Measurements from ENCODE around the gene RPH3AL.
A peak's percentile ranks its signal among the peaks of the same experiment; 100 is the strongest.

Gene RPH3AL, protein sequence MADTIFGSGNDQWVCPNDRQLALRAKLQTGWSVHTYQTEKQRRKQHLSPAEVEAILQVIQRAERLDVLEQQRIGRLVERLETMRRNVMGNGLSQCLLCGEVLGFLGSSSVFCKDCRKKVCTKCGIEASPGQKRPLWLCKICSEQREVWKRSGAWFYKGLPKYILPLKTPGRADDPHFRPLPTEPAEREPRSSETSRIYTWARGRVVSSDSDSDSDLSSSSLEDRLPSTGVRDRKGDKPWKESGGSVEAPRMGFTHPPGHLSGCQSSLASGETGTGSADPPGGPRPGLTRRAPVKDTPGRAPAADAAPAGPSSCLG

DNA sequence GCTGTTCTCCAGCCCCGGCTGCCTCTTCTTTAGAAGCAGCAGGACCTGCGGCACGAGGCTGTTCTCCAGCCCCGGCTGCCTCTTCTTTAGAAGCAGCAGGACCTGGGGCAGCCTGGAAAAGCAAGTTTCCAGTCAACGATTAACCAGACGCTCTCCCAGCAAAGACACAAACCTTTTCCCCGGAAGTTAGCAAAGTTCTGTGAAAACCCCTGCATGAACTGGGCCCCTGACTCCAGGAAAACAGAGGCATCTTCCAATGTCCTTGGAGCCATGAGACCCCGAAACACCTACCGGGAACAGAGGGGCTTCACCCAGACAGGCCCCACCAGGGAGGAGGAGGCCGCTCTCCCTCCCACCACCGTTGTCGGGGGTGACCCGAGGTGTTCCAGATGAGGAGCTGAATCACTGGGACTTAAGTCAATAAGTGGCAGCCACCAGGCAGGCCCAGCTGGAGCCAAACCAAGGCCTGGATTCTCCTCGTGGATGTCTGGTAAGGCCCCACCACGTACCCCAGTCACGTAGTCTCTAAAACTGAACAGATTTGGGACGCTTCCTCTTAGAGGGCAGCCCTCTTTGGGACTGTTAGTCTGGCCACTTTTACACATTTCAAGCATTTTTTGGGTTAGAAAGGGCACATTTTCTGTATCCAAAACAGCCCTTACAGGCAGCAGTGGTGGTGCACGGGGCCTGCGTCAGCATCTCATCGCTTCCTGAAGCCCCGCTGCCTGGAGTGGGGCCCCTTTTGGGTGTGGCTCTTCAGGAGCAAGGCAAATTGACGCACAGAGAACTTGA is at the start of gene RPH3AL:
TSS of gene RPH3AL (minus strand) at position 387 of the 792 bp plus-strand sequence. CDS start 25,264 bp downstream, outside the sequence.
- DNase-seq (ENCODE audit: low spot score): no peak

DNA sequence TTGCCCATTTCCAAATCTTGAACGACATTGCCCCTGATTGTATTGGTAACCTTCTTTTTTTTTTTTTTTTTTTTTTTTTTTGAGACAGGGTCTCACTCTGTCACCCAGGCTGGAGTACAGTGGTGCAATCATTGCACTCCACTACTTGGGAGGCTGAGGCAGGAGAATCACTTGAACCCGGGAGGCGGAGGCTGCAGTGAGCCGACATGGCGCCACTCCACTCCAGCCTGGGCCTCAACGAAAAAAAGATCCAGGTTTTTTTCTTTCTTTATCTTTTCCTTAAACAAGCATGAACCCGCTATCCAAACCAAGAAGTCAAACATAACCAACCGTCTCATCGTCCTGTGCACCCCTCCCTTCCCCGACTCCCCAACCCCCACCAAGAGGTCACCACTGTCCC is 47.6 kb upstream of the RPH3AL start:
- DNase-seq (ENCODE audit: low spot score): no peak

DNA sequence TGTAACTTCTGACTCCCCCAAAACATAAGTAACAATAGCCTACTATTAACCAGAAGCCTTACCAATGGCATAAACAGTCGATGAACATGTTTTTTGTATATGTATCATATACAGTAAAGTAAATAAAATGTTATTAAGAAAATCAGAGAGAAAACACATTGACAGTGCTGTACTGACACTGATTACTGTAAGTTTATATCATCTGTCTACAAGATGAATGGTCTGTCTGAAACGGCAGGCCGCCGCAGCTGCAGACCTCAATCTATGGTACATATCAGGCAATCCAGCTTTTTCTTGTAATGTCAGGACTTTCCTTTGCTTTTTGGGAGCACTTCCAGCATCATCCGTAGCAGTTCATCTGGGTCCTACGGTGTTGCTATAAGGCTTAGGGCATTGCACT is 44.2 kb upstream of the RPH3AL start:
- DNase-seq (ENCODE audit: low spot score): no peak

DNA sequence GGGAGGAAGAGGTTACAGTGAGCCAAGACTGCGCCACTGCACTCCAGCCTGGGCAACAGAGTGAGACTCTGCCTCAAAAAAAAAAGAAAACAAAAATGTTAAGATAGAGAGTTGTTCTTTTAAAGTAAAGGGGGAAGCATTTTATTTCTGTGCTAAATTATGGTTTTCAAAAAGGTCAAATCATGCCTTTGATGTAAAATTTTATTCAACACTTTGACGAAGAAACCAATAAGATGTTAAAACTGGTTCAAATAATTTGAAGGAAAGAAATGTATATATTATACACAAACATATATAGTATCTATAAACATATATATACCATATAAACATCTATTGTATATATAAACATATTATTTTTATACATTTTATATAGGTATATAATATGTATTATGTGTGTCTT is 43.4 kb upstream of the RPH3AL start:
- DNase-seq (ENCODE audit: low spot score): no peak

DNA sequence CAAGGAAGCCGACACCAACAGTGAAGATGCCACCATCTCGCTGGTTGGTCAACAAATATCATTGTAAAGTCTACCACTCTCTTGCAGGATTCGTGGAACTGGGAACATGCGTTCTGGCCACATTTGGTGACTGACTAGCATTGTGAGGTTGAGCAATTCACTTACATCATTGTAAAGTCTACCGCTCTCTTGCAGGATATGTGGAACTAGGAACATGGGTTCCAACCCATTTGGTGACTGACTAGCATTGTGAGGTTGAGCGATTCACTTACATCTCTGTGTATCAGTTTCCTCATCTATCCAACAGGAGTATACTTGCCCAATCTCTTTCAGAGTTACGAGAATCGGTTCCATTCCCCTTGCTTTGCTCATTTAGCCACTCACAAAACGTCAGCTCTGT is 42.6 kb upstream of the RPH3AL start:
- DNase-seq (ENCODE audit: low spot score): no peak

DNA sequence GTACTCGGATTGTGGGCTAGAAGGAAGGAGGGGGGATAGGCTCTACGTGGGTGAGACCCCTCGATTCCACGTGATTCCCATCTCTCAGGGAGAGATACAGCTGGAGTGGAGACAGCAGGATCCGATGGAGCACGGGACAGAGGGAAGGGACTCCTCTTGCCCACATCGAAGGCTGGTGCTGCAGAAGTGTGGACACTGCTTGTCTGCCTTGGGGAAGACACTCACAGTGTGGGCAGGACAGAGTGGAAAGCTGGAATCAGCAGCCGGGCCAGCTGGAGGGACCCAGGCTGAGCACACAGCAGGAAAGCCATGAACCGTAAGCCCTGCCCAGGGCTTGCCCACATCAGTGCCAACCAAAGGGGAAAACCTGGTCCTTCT is 42.1 kb upstream of the RPH3AL start:
- no peak for DNase-seq (ENCODE audit: low spot score)

DNA sequence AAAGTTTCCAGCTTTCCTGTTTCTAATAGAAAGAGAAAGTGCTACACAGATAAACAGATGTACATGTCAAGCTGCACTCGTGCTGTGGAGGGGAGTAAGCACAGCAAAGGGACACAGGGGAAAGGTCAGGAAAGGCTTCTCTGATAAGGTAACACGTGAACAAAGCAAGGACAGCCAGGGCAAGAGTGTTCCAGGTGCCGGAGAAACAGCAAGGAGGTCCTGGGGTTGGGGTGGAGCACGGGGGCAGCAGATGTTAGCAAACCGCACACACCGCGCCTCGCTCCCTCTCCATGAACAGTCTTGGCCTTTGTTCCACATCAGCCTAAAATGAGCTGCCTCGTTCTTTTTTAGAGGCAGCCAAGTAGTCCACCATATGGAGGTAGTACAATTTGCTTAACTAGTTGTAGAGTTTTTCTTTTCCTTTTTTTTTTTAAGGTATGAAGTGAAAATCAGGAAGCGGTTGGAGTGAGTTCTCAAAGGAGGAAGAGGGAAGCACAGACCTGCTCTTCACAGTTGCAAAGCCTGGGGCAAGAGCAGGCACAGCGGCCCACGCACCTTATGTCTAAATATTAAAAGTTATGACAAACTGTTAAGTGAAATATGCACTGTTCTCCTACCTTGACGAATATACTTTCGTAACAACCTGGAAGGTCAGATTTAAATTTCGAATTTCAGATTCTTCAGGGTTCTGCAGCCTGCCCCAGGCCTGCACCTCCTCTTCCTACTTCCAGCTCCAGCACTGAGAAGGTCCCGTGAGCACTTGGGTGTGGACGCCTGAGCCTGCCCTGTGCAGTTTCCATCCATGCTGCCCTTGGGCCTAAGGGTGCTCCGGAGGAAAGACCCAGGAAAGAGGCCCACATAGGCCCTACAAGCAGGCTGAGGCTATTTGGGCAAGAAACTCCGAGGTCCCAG is 41.5 kb upstream of the RPH3AL start:
- DNase-seq (ENCODE audit: low spot score): no peak

DNA sequence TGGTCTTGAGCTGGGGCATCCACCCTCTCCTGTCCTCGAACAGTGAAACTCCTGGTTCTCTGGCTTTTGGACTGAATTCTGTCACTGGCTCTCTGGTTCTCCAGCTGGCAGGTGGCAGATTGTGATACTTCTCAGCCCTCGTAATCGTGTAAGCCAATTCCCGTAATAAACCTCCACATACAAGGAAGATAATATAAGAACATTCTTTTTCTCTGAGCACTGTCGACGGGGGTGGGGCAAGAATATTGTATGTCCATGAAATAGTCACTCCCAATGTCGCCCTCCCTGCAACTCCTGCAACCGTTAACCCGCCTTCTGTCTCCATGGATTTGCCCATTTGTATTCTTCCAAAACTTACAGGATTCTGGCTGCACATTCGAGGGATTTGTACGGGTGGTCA is 39.2 kb upstream of the RPH3AL start:
- DNase-seq (ENCODE audit: low spot score): no peak

DNA sequence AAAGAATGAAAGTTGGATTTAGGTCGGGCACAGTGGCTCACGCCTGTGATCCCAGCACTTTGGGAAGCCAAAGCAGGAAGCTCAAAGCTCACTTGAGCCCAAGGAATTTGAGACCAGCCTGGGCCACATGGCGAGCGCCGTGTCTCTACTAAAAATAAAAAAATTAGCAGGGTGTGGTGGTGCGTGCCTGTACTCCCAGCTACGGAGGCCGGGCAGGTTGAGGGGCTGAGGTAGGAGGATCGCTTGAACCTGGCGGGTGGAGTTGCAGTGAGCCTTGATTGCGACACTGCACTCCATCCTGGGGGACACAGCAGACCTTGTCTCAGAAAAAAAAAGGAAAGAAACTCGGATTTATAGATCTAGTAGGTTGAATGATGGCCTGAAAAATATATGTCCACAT is 37.4 kb upstream of the RPH3AL start:
- no peak for DNase-seq (ENCODE audit: low spot score)

DNA sequence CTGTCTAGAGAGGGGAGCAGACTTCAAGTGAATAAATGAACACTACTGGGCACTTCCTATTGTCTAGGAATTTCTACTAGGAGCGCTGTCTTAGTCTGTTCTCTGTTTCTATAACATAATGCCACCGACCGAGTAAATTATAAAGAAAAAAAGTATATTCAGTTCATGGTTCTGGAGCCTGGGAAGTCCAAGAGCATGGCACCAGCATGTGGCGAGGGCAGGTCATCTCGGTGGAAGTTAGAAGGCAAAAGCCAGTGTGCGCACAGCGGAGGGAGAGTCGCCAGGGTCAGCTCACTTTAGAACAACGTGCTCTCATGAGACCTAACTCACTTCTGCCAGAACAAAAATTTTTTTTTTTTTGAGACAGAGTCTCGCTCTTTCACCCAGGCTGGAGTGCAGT is 35.5 kb upstream of the RPH3AL start:
- DNase-seq (ENCODE audit: low spot score): no peak

DNA sequence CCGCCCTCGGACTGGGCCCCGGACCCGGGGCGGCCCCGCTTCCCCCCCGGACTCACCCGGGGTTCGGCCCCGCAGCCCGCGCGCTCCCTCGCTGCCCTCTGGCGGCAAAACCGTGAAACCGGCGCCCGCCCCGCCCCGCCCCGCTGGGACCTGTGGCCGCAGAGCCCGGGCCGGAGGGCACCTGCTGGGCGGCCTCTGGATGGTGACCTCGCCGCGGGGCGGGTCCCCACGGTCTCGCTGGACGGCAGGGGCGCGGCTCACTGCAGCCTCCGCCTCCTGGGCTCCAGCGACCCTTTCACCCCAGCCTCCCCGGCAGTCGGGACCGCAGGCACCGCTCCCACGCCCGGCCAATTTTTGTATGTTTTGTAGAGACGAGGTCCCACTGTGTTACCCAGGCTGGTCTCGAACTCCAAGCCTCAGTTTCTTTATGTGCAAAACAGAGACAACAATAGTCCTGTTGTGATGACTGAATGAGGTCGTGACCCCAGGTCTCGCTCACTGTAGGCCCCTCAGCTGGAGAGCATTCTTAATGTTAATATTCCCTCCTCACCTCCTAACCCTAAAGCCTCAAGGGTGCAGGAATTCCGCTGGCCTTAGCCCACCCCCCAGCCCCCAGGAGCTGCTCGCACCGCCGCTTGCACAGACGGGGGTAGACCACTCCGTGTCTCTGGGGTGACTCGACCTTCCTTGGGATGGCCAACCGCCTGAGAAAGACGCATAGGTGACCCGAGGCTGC is 33.7 kb upstream of the RPH3AL start:
- peak; percentile 40 for DNase-seq (ENCODE audit: low spot score)

DNA sequence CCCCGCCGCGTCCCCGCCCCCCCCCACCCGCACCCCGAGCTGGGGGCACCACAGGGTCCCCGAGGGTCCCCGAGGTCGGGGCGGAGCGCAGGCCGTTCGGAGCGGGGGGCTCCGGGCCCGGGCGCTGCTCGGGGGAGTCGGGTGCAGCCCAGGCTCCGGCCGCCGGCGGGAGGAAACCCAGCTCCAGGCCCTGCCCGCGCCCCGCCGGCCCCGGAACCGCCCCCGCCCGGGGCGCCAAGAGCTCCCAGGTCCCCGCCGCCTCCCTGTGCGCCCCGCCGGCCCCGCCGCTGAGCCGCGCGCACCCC is 33.2 kb upstream of the RPH3AL start:
- DNase-seq (ENCODE audit: low spot score): no peak

DNA sequence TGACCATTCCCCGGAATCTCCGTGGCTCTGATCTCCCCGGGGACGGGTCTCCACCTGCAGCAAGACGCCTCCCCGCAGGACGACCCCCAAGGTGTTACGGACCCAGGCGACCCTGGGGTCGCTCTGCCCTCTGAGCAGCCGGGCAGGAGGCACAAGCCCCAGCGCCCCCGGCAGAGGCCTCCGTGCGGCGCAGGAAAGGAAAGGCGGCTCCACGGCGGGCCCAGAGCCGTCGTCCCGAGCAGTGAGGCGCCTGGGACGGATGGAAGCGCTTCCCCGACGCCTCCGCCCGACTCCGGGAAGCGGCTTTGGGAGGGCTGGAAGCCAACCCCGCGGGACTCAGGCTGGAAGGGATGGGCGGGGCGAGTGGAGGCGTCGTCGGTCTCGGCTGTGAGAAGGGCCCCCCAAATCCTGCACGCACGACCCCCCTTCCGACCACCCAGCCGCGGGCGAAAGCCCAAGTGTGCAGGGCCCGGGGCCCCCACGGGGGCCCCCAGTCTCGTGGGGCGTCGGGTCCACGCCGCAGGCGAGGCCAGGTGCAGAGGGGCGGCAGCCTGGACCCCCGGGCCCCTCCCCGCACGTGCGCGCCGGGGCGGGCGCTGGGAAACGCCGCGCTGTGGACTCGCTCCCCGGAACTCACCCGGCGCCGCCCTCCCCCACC is 32.7 kb upstream of the RPH3AL start:
- DNase-seq (ENCODE audit: low spot score): no peak

DNA sequence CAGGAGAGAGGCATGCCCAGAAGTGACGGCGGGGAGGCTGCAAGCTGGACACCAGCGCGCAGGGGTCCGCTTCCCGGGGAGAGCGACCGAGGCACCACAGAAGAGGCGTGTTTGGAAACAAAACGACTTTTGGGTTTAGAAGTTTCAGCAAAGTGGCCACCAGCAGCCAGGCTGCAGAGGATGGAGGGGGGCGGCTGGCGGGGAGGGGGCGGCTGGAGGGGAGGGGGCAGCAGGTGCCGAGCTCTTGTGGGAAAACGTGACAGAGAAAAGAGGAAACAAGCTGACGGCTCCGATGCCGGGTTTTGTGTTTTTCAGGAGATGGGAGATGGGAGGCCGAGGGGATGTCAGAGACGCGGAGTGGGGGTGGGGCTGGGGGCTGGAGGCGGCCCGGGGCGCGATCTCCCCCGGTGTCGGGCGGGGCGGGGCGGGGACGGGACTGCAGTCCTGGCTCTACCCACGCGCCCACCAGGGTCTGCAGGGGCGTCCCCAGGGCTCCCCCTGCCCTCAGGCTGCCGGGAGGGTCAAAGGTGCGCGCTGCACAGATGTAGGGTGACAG is 32.1 kb upstream of the RPH3AL start:
- DNase-seq (ENCODE audit: low spot score): no peak

DNA sequence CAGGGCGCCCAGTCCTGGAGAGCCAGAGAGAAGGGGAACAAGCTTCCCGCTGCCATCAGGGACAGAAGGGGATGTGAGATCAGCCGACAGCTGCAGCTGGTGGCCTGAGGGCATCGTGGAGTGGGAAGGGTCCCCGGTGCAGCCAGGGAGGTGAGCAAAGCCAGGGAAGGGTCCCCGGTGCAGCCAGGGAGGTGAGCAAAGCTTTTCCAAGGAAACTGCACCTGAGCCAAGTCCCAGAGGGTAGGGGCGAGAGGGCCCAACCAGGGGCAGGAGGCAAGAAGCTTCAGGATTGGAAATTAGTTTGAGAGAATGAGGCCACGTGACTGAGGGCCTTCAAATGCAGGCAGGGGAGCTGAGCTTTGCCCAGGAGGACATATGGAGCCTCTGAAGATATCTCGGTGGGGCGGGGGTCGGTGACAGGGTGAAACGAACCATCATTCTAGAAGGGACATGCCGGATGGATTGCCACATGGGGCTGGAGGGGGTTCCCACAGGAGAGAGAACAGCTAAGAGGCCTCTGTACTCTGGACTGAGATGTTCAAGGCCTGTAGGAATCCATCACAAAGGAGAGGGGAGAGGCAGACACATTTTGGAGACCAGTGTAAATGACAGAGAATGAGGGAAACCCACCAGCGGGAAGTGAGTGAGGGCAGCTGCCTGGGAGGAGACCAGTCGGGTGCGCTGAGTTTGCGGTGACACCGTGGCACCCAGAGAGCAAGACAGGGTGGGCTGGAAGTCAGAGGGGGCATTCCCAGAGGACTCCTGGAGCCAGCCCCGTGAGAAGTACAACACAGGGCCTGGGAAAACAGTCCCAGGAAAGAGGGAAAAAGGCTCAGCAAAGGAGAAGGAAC is 31.4 kb upstream of the RPH3AL start:
- DNase-seq (ENCODE audit: low spot score): no peak

DNA sequence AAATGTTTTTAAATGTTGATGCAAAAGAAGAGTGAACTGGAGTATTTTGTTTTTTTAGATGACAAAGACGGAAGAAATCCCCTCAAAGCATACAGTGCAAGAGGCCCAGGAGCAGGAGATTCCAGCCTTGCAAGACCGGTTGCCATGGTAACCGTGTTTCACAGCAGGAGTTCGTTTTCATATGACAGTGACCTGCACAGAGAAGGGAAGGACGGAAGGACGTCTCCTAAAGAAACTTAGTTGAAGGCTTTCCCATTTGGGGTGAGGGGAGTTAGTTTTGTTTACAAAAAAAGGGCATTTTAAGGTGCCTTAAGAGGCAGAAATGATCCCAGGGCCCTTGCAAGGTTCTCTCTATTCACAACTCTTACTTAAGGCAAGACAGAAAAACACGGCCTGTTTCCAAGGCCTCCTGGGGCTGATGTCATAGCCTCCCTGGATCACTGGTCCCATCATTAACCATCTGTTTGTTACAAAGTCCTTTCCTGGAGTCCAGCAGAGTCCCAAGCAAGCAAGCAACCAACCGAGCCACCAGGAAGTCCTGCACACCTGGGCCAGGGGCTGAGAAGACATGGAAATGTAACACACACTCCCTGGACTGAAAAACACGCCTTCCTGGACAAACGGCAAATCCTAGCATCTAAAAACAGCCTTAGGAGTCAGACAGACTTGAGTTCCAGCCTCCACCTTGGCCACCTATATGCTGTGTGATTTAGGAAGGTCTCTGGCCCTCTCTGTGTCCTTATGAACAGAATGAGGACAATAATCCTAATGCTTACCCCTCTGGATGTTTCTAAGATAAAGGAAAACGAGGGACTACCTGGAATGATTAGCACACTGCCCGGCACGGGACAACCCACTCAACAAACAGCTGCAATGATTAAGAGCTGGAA is 30.3 kb upstream of the RPH3AL start:
- no peak for DNase-seq (ENCODE audit: low spot score)

DNA sequence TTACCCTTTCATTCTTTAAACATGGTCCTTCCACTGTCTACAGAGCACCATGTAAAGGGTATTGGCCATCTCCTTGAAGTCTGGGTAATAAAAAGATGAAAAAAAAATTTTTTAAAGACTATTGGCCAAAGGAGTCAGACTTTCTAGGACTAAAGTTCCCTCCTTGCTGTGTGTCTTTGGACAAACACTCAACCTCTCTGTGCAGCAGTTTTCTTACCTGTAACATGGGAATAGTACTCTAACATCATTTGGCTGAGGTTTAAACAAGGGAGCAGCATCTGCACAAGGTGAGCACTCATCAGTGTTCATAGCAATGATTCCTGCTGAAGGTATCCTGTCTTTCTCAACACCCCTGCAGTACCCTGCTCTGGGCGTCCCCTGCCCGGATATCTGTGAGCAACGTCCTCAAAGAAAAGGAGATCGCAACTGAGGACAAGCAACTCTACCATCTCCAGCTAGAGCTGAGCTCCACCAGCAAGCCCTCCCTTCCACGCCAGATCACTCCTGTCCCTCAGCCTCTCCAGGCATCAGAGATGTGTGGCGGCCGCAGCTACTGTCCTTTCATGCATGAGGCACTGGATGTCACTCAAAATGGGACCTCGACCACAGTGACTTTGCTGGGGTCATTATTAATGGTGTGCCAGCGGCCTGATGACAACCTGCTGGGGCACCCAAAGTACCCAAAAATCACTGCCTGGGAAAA is 29.5 kb upstream of the RPH3AL start:
- DNase-seq (ENCODE audit: low spot score): no peak

DNA sequence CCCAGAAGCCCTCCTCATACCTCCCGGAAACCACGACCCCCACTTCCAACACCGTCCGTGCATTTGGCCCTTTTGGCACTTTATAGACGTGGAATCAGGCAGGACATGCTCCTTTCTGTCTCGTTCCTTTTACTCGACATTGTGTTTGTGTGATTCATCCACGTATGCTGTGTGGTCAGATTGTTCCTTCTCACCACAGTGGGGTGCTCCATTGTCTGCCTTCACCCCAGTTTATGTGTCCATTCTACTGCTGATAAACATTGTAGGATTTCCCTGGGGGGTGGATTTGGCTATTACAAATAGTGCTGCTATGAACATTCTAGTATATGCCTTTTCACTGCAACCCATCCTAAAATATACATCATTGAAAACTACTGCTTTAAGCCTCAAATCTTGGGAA is 28.9 kb upstream of the RPH3AL start:
- no peak for DNase-seq (ENCODE audit: low spot score)

Data from COLO829 (cell line).